K562 (cell line): ENCODE data around the gene PTBP2. TPM values are rescaled to one million over a fixed set of nuclear protein-coding genes. Genes with fewer than 3 reads are reported as not detected.

Experiments used
- ATAC-seq: fragments of 200-7000 bp; cut with Tn5 transposase; 3 replicates; pipeline ENCODE4 v1.9.1; 2020; ENCODE audit warnings: moderate library complexity
- BruUV-seq: library from RNA; stranded (reverse); fragments of 400-500 nt; replicated peaks from 2 replicates; lab custom pipeline; 2021; lab: Mats Ljungman, UMichigan
- CTCF ChIA-PET: fragments of 300-600 bp; formaldehyde crosslinking; extraction: SDS; loops from one replicate; lab custom pipeline; 2021; ENCODE audit warnings: low intra/inter-chr PET ratio; lab: Yijun Ruan, JAX
- POLR2A ChIA-PET: fragments of 300-600, 350-650 bp; sonication (Branson Sonifier 250); formaldehyde crosslinking; extraction: SDS; loops from one replicate; lab custom pipeline; 2021; ENCODE audit warnings: antibody characterized with exemption, inconsistent platforms; lab: Yijun Ruan, JAX
- DNase-seq, 4 experiments: peaks; one replicate each; pipeline versions ENCODE4 v3.0.0 to v3.0.0-alpha.2; 2011 to 2018; ENCODE audit warnings: low spot score in 3 of 4, mixed read lengths in 3 of 4; ENCODE audit errors: extremely low read depth in 1 of 4
- FAIRE-seq: peaks from 2 replicates; lab custom pipeline; 2011; peaks lifted over from hg19 to GRCh38; lab: Jason Lieb, UNC
- H2AFZ ChIP-seq: 2 replicates; pipeline ENCODE4 v1.6.0; 2011; ENCODE audit warnings: low read depth, low read length, control low read depth, inconsistent platforms
- H3K27ac ChIP-seq: fragments of 200-600 bp; 3 replicates; pipeline ENCODE4 v1.8.0; 2011; ENCODE audit warnings: low read depth, mild to moderate bottlenecking, control low read depth, inconsistent platforms, low read length, moderate library complexity, mixed read lengths; ENCODE audit errors: extremely low read depth
- H3K27me3 ChIP-seq, 2 experiments: fragments of 300-600 bp in 1 of 2; 2 replicates in 1 of 2; 3 replicates in 1 of 2; pipeline versions ENCODE4 v1.6.0 to v1.8.0; 2011; ENCODE audit warnings: inconsistent platforms in 2 of 2, low read length in 2 of 2, mild to moderate bottlenecking in 1 of 2, mixed read lengths in 1 of 2, moderate library complexity in 1 of 2; ENCODE audit not compliant: control insufficient read depth in 2 of 2, insufficient read depth in 2 of 2
- H3K36me3 ChIP-seq: fragments of 300-600 bp; 3 replicates; pipeline ENCODE4 v1.8.0; 2011; ENCODE audit warnings: mild to moderate bottlenecking, low read length, inconsistent platforms; ENCODE audit not compliant: control insufficient read depth, insufficient read depth
- H3K4me1 ChIP-seq, 2 experiments: fragments of 200-600 bp in 1 of 2; replicated peaks in 1 of 2; 2 replicates in 1 of 2; 3 replicates in 1 of 2; pipeline versions ENCODE4 v1.5.1 to v1.8.0; 2011; ENCODE audit warnings: inconsistent platforms in 2 of 2, low read length in 2 of 2, mild to moderate bottlenecking in 1 of 2, mixed read lengths in 1 of 2, moderate library complexity in 1 of 2; ENCODE audit not compliant: control insufficient read depth in 2 of 2, insufficient read depth in 2 of 2
- H3K4me2 ChIP-seq: 2 replicates; pipeline ENCODE4 v1.6.1; 2011; ENCODE audit warnings: low read length, control low read depth, inconsistent platforms, mixed read lengths; ENCODE audit not compliant: insufficient read depth
- H3K4me3 ChIP-seq: fragments of 200-600 bp; sonication (generic), shearing (Covaris generic); 2 replicates; pipeline ENCODE4 v1.5.1; 2016; ENCODE audit warnings: control low read depth, inconsistent platforms
- H3K79me2 ChIP-seq: fragments of 200-600 bp; 3 replicates; pipeline ENCODE4 v1.8.0; 2011; ENCODE audit warnings: low read length, inconsistent platforms; ENCODE audit not compliant: control insufficient read depth, insufficient read depth
- H3K9ac ChIP-seq, 2 experiments: 2 replicates each; pipeline versions ENCODE4 v1.6.0 to v1.6.1; 2011; ENCODE audit warnings: low read depth in 2 of 2, low read length in 2 of 2, control low read depth in 1 of 2, inconsistent platforms in 1 of 2, mild to moderate bottlenecking in 1 of 2, mixed read lengths in 1 of 2; ENCODE audit not compliant: insufficient read depth in 1 of 2
- H3K9me1 ChIP-seq: one replicate; pipeline ENCODE4 v1.6.0; 2011; ENCODE audit warnings: inconsistent platforms, mild to moderate bottlenecking, low read length, moderate library complexity; ENCODE audit not compliant: control insufficient read depth, insufficient read depth
- H3K9me3 ChIP-seq: replicated peaks from 2 replicates; pipeline ENCODE4 v1.5.1; 2011; ENCODE audit warnings: low read depth, low read length, inconsistent platforms; ENCODE audit not compliant: control insufficient read depth, insufficient read depth
- H4K20me1 ChIP-seq: replicated peaks from 2 replicates; pipeline ENCODE4 v1.6.1; 2011; ENCODE audit warnings: low read length, inconsistent platforms, mixed read lengths; ENCODE audit not compliant: control insufficient read depth, insufficient read depth
- ATF7 ChIP-seq: fragments of 450-650 bp; IDR thresholded peaks from 2 replicates; pipeline ENCODE4 v1.7.1; 2014; ENCODE audit warnings: mild to moderate bottlenecking, moderate library complexity
- CBFA2T2 ChIP-seq: fragments of 450-650 bp; conservative IDR thresholded peaks from 2 replicates; pipeline ENCODE4 v1.6.1; 2017; ENCODE audit warnings: mild to moderate bottlenecking
- COPS2 ChIP-seq: fragments of 450-650 bp; conservative IDR thresholded peaks from 2 replicates; pipeline ENCODE4 v1.6.1; 2016; ENCODE audit warnings: mild to moderate bottlenecking, moderate library complexity
- EP400 ChIP-seq: fragments of 450-650 bp; IDR thresholded peaks from 2 replicates; pipeline ENCODE4 v1.6.1; 2017; ENCODE audit warnings: antibody characterized with exemption, mild to moderate bottlenecking, moderate library complexity
- FOXA1 ChIP-seq: fragments of 450-650 bp; IDR thresholded peaks from 2 replicates; pipeline ENCODE4 v1.6.1; 2016; ENCODE audit warnings: mild to moderate bottlenecking, borderline replicate concordance
- MED1 ChIP-seq: sonication (generic); formaldehyde crosslinking; IDR thresholded peaks from 2 replicates; pipeline ENCODE4 v1.8.1; 2023; ENCODE audit warnings: missing genetic modification reagents, borderline replicate concordance
- NFE2L1 ChIP-seq: fragments of 450-650 bp; IDR thresholded peaks from 2 replicates; pipeline ENCODE4 v1.6.1; 2016; ENCODE audit warnings: missing genetic modification characterization, low read depth, mild to moderate bottlenecking, missing compliant biosample characterization, moderate library complexity, borderline replicate concordance
- PYGO2 ChIP-seq: fragments of 450-650 bp; IDR thresholded peaks from 2 replicates; pipeline ENCODE4 v1.6.1; 2016; ENCODE audit warnings: mild to moderate bottlenecking, missing genetic modification characterization, moderate library complexity, missing compliant biosample characterization
- RB1 ChIP-seq: fragments of 450-650 bp; IDR thresholded peaks from 2 replicates; pipeline ENCODE4 v1.6.1; 2017; ENCODE audit warnings: low read depth, mild to moderate bottlenecking
- RBBP5 ChIP-seq: fragments of 200-600 bp; sonication (generic); IDR thresholded peaks from 2 replicates; pipeline ENCODE4 v1.6.1; 2012; ENCODE audit warnings: borderline replicate concordance, mild to moderate bottlenecking, low read length, control low read depth, inconsistent platforms; ENCODE audit not compliant: insufficient read depth, poor library complexity, severe bottlenecking
- ZNF121 ChIP-seq: sonication (generic); formaldehyde crosslinking; conservative IDR thresholded peaks from 2 replicates; pipeline ENCODE4 v1.8.0; 2022; ENCODE audit warnings: missing genetic modification reagents
- ZNF551 ChIP-seq: fragments of 250-450 bp; sonication (Bioruptor Pico); IDR thresholded peaks from 2 replicates; pipeline ENCODE4 v1.5.0; 2021; ENCODE audit warnings: mild to moderate bottlenecking, moderate library complexity
- ZNF561 ChIP-seq: fragments of 450-650 bp; formaldehyde crosslinking; conservative IDR thresholded peaks from 2 replicates; pipeline ENCODE4 v1.4.0; 2020; ENCODE audit warnings: mild to moderate bottlenecking, moderate library complexity
- ZSCAN29 ChIP-seq: fragments of 450-650 bp; IDR thresholded peaks from 2 replicates; pipeline ENCODE4 v1.6.1; 2017
- WGBS: fragments of 100-300 bp; shearing (Covaris generic); methylation state at CpG from one replicate; pipeline ENCODE4 v1.1.6; 2016; ENCODE audit warnings: low coverage, mixed read lengths; ENCODE audit not compliant: insufficient coverage; ENCODE audit errors: missing lambda C conversion rate; 5-methylcytosine and 5-hydroxymethylcytosine counted together
- in situ Hi-C: fragments of 300-500 bp; cut with MboI; formaldehyde crosslinking; loops from 4 replicates; pipeline ENCODE4 v1.15.0; 2018; ENCODE audit warnings: inconsistent platforms, mixed read lengths
- intact Hi-C: fragments of 100-400 bp; cut with micrococcal nuclease; formaldehyde crosslinking; loops from 2 replicates; pipeline ENCODE4 v1.14.2; 2022
- polyA plus RNA-seq, 8 experiments: library from polyadenylated mRNA; depleted of rRNA in 4 of 8; stranded (reverse) in 5 of 8; unstranded in 3 of 8; fragments of >200 nt; fragmentation: Nextera tagmentation in 2 of 8; fragmentation: Illumina TruSeq in 1 of 8; extraction: Ambion mirVana in 2 of 8; extraction: Trizol in 1 of 8; gene quantifications; 2 replicates each; pipeline versions ENCODE4 v1.2.1 to v1.2.3, GENCODE V29; 2011 to 2014; ENCODE audit warnings: inconsistent platforms in 1 of 8, missing spikeins in 1 of 8
- total RNA-seq, 7 experiments: library from RNA; depleted of rRNA in 6 of 7; stranded (reverse); fragments of >200 nt in 6 of 7; fragmentation: Illumina TruSeq in 2 of 7; extraction: Trizol in 2 of 7; gene quantifications; 2 replicates each; pipeline versions ENCODE4 v1.2.1 to v1.2.3, GENCODE V29; 2011 to 2021; ENCODE audit warnings: low replicate concordance in 1 of 7
- TF ChIP-seq, protein P1 (sequence below), 2 experiments: fragments of 450-650 bp; IDR thresholded peaks; 2 replicates each; pipeline ENCODE4 v1.6.1; 2018; ENCODE audit warnings: mild to moderate bottlenecking in 2 of 2, low read depth in 1 of 2; ENCODE audit not compliant: partially characterized antibody in 2 of 2
- TF ChIP-seq, protein P2 (sequence below), 2 experiments: fragments of 450-650 bp in 1 of 2; sonication (generic) in 1 of 2; formaldehyde crosslinking; conservative IDR thresholded peaks; 2 replicates each; pipeline versions ENCODE4 v1.4.0 to v1.8.1; 2020 to 2022; ENCODE audit warnings: mild to moderate bottlenecking in 1 of 2, missing genetic modification reagents in 1 of 2

Gene PTBP2
- total and polyA plus RNA-seq, 9 of the 15 experiments (the other 6 are each of a cell fraction or from before 2014, with no cell fraction given): 9.8 to 30.6 (median 19.0) TPM

DNA sequence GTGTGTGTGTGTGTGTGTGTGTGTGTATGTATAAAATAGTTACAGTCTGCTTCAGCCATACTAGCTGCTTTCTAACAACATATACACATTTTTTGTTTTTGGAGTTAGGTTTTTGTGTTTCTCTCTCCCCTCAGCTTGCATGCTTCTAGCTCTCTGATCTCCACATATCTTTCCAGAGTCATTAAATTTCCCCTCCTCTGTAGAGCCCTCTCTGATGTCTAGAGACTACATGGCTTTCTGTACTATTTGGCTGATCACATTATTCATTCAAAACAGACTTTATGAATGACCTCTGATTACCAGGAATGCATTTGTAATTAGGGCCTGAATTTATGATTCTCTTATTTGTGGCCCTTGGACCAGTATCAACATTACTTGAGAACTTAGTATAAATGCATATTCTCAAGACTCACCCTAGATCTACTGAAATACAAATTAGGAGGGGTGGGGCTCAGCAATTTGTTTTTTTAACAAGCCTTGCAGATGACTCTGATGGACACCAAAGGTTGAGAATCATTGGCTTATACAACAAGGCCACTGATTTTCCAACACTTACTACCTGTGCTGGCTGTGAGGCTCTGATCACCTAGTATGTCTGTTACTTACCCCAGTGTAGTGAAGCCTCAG is 104.5 kb downstream of the PTBP2 start (continued):
- TF ChIP-seq, protein P1, sequence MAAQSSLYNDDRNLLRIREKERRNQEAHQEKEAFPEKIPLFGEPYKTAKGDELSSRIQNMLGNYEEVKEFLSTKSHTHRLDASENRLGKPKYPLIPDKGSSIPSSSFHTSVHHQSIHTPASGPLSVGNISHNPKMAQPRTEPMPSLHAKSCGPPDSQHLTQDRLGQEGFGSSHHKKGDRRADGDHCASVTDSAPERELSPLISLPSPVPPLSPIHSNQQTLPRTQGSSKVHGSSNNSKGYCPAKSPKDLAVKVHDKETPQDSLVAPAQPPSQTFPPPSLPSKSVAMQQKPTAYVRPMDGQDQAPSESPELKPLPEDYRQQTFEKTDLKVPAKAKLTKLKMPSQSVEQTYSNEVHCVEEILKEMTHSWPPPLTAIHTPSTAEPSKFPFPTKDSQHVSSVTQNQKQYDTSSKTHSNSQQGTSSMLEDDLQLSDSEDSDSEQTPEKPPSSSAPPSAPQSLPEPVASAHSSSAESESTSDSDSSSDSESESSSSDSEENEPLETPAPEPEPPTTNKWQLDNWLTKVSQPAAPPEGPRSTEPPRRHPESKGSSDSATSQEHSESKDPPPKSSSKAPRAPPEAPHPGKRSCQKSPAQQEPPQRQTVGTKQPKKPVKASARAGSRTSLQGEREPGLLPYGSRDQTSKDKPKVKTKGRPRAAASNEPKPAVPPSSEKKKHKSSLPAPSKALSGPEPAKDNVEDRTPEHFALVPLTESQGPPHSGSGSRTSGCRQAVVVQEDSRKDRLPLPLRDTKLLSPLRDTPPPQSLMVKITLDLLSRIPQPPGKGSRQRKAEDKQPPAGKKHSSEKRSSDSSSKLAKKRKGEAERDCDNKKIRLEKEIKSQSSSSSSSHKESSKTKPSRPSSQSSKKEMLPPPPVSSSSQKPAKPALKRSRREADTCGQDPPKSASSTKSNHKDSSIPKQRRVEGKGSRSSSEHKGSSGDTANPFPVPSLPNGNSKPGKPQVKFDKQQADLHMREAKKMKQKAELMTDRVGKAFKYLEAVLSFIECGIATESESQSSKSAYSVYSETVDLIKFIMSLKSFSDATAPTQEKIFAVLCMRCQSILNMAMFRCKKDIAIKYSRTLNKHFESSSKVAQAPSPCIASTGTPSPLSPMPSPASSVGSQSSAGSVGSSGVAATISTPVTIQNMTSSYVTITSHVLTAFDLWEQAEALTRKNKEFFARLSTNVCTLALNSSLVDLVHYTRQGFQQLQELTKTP (IDR thresholded peaks at IDR 0.05; ENCODE audit: low read depth in 1 of 2, partially characterized antibody in 2 of 2): no peak
- TF ChIP-seq ZNF561 (CRISPR knock-in tag) (no peak), MED1 (CRISPR knock-in tag) (no peak), ZSCAN29 (no peak), RB1 (no peak), ZNF121 (CRISPR knock-in tag) (no peak)
- TF ChIP-seq, all 486 proteins: peak for 0

DNA sequence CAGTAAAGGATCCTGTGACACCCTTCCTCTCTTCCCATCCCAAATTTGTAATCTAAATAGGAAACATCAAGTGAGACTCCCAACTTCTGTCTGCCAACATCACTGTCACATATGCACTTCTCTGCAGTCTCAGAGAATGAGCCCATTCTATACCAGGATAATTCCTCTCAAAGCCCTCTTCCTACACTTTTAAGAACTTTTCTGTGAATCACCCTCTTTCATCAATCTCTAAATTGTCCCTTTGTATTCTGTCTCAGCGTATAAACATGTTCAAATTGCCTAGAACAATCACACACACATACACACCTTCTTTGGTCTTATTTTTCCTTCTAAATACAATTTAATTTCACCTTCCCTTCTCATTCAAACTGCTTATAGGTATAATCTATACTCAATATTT is 111.8 kb downstream of the PTBP2 start:
- WGBS: 0% methylated on average over 1 of the region's 1 CpG
- H3K9me3 ChIP-seq: no peaks in the 10 kb centered on the region
- POLR2A ChIA-PET: no interaction called here
- DNase-seq: no peak
- no peak overlapping the region for H3K4me3 ChIP-seq
- H3K27me3 ChIP-seq: no peaks in the 10 kb centered on the region
- no peak overlapping the region for H3K27ac ChIP-seq
- H4K20me1 ChIP-seq: no peaks in the 10 kb centered on the region
- TF ChIP-seq PYGO2 (tag) (no peak), EP400 (no peak), NFE2L1 (tag) (no peak), ATF7 (no peak), COPS2 (no peak), FOXA1 (no peak), ZNF551 (CRISPR knock-in tag) (no peak), CBFA2T2 (no peak), RBBP5 (no peak)
- TF ChIP-seq, protein P2, sequence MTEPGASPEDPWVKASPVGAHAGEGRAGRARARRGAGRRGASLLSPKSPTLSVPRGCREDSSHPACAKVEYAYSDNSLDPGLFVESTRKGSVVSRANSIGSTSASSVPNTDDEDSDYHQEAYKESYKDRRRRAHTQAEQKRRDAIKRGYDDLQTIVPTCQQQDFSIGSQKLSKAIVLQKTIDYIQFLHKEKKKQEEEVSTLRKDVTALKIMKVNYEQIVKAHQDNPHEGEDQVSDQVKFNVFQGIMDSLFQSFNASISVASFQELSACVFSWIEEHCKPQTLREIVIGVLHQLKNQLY (CRISPR knock-in tag; conservative IDR thresholded peaks at IDR 0.05): no peak
- TF ChIP-seq, all 486 proteins: peak for 0
- no peak overlapping the region for H3K4me2 ChIP-seq
- CTCF ChIA-PET: no interaction called here
- intact Hi-C loops: no loop called here
- H3K9ac ChIP-seq: no peak overlapping the region
- no peaks in the 10 kb centered on the region for H3K36me3 ChIP-seq
- ATAC-seq: no peak
- no TSS peak for BruUV-seq
- 0 out of 5 replicates have a peak, but pooled peaks cover 0 to 2% of the 10 kb centered on the region in 2 experiments for H3K4me1 ChIP-seq
- no peaks in the 10 kb centered on the region for H3K79me2 ChIP-seq
- in situ Hi-C loops: no loop called here
- no peak for FAIRE-seq
- H3K9me1 ChIP-seq: no peaks in the 10 kb centered on the region
- H2AFZ ChIP-seq: no peak overlapping the region
